Hepatocyte (in vitro differentiated cells): Measurements from ENCODE around the gene CDK6.

ENCODE experiments used
- CTCF ChIP-seq: fragments of 200-600 bp; sonication (generic); IDR thresholded peaks from 2 replicates; pipeline ENCODE4 v1.5.1; 2016; ENCODE audit warnings: antibody characterized with exemption, mild to moderate bottlenecking; ENCODE audit not compliant: poor library complexity
- EZH2 ChIP-seq: fragments of 200-600 bp; sonication (generic); IDR thresholded peaks from 2 replicates; pipeline ENCODE4 v1.6.1; 2016; ENCODE audit warnings: antibody characterized with exemption, mild to moderate bottlenecking, borderline replicate concordance

- no peak for TF ChIP-seq EZH2
- TF ChIP-seq CTCF: no peak
These were observed 111.0 kb downstream of the CDK6 start for GRCh38 chr7:92725161-92725925.
